ENCODE data around the gene CLSTN2. TPM values are rescaled to one million over a fixed set of nuclear protein-coding genes. Genes with fewer than 3 reads are reported as not detected.

The CLSTN2 gene
- total RNA-seq, 1 donor from 2014 or later = 65.0 TPM

DNA sequence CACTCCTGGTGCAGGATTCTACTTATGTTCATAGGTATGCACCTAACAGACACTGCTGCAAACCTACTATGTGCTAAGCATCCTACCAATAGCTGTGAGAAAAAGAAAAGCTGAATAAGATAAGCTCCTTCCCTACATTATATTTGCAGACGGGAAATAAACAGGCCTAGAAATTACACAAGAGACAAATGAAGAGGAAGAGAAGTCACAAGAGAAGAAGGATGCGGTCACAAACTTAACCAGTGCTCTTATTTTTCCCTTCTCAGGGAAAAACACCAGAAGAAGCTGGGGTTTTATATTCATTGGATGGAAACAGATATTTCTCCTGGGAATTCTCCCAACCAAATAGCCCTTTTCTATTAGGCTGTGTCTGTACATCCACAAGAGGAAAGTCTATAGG is 633.1 kb downstream of the CLSTN2 start:
- no peak for TF ChIP-seq CTCF (IDR thresholded peaks at IDR 0.05)
- Mint-ChIP-seq H3K27me3 (ENCODE audit: low read depth) (no peaks in the 10 kb centered on the region), H3K4me1 (ENCODE audit: low read depth) (no peaks in the 10 kb centered on the region), H3K9me3 (ENCODE audit: low read depth) (no peaks in the 10 kb centered on the region), H3K4me3 (ENCODE audit: unreplicated experiment) (no peak overlapping the region), H3K27ac (ENCODE audit: unreplicated experiment) (no peak overlapping the region), H3K36me3 (ENCODE audit: low read depth) (peaks cover 19% of the 10 kb centered on the region)
- no peak for DNase-seq (ENCODE audit: low spot score)

DNA sequence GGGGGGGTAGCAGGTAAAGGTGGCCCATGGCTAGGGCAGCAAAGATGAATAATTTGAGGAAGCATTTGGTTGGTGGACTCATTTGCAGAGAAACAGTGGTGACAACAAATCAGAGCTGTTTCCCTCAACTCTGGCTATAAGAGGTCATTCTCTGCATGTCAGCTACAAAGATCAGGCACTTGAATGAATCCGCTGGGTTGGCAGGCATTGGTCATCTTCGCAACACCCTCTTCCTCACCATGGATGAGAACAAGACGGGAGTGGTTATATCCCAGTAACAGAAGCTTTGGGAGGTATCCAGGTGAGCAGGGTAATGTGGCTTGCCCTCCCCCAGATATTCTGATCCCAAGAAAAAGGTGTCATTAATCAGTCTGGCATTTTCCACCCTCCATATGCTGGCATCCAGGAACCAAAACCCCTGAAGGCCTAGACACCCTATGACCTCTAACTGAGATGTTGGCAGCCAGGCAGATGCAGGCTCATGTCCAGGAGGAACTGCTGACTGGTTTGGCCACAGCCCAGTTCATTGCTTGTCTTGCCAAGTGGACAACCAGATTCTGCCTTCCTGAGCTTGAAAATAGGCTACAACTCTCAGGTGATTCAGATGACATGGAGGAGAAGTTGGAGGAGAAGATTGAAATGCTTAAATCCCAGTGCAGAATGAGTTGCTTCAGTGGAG is 634.0 kb downstream of the CLSTN2 start:
- no peak overlapping the region for H3K4me3 Mint-ChIP-seq (ENCODE audit: unreplicated experiment)
- no peak for TF ChIP-seq CTCF (IDR thresholded peaks at IDR 0.05)
- H3K4me1 Mint-ChIP-seq (ENCODE audit: low read depth) = no peaks in the 10 kb centered on the region
- no peaks in the 10 kb centered on the region for H3K27me3 Mint-ChIP-seq (ENCODE audit: low read depth)
- no peak for DNase-seq (ENCODE audit: low spot score)
- peaks cover 15% of the 10 kb centered on the region for H3K36me3 Mint-ChIP-seq (ENCODE audit: low read depth)
- no peaks in the 10 kb centered on the region for H3K9me3 Mint-ChIP-seq (ENCODE audit: low read depth)
- H3K27ac Mint-ChIP-seq (ENCODE audit: unreplicated experiment) = no peak overlapping the region

DNA sequence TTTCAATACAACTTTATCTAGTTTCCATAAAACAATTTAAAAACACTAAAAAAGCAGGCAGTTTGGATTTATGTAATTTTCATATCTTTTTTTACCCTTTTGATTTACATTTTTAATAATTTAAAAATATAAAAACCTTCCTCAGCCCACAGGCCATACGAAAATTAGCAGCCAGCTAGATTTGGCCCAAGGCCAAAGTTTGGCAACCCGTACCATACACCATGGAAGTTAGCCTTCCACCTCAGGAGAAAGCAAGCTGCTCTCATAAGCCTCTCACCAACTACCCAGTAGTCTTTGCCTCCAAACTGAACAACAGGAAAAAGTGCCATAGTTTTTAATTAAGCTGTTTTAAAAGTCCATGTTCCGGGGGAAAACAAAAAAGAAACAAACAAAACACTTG is 635.6 kb downstream of the CLSTN2 start:
- no peak for TF ChIP-seq CTCF (IDR thresholded peaks at IDR 0.05)

GRCh38 chr3:140571836-140572235 is 636.9 kb downstream of the CLSTN2 start:
- H3K4me3 Mint-ChIP-seq (ENCODE audit: unreplicated experiment) = no peak overlapping the region
- H3K9me3 Mint-ChIP-seq (ENCODE audit: low read depth) = no peaks in the 10 kb centered on the region
- peaks cover 8% of the 10 kb centered on the region for H3K36me3 Mint-ChIP-seq (ENCODE audit: low read depth)
- H3K27me3 Mint-ChIP-seq (ENCODE audit: low read depth) = no peaks in the 10 kb centered on the region
- no peaks in the 10 kb centered on the region for H3K4me1 Mint-ChIP-seq (ENCODE audit: low read depth)
- H3K27ac Mint-ChIP-seq (ENCODE audit: unreplicated experiment) = no peak overlapping the region
- TF ChIP-seq CTCF (IDR thresholded peaks at IDR 0.05) = no peak
- no peak for DNase-seq (ENCODE audit: low spot score)

More for the DNA sequence above, 635.6 kb downstream of the CLSTN2 start:
- DNase-seq (ENCODE audit: low spot score) = no peak
- Mint-ChIP-seq H3K27me3 (ENCODE audit: low read depth) (no peaks in the 10 kb centered on the region), H3K9me3 (ENCODE audit: low read depth) (no peaks in the 10 kb centered on the region), H3K4me3 (ENCODE audit: unreplicated experiment) (no peak overlapping the region), H3K27ac (ENCODE audit: unreplicated experiment) (no peak overlapping the region), H3K4me1 (ENCODE audit: low read depth) (no peaks in the 10 kb centered on the region), H3K36me3 (ENCODE audit: low read depth) (peaks cover 11% of the 10 kb centered on the region)

GRCh38 chr3:140572334-140572733 is 637.3 kb downstream of the CLSTN2 start:
- H3K9me3 Mint-ChIP-seq (ENCODE audit: low read depth) = no peaks in the 10 kb centered on the region
- no peak overlapping the region for H3K4me3 Mint-ChIP-seq (ENCODE audit: unreplicated experiment)
- H3K27ac Mint-ChIP-seq (ENCODE audit: unreplicated experiment) = no peak overlapping the region
- DNase-seq (ENCODE audit: low spot score) = no peak
- H3K36me3 Mint-ChIP-seq (ENCODE audit: low read depth) = peaks cover 7% of the 10 kb centered on the region
- no peak for TF ChIP-seq CTCF (IDR thresholded peaks at IDR 0.05)
- no peaks in the 10 kb centered on the region for H3K27me3 Mint-ChIP-seq (ENCODE audit: low read depth)
- H3K4me1 Mint-ChIP-seq (ENCODE audit: low read depth) = no peaks in the 10 kb centered on the region
